Measurements from ENCODE around the gene RNF31.
A peak's percentile ranks its signal among the peaks of the same experiment; 100 is the strongest.

RNF31 gene

DNA sequence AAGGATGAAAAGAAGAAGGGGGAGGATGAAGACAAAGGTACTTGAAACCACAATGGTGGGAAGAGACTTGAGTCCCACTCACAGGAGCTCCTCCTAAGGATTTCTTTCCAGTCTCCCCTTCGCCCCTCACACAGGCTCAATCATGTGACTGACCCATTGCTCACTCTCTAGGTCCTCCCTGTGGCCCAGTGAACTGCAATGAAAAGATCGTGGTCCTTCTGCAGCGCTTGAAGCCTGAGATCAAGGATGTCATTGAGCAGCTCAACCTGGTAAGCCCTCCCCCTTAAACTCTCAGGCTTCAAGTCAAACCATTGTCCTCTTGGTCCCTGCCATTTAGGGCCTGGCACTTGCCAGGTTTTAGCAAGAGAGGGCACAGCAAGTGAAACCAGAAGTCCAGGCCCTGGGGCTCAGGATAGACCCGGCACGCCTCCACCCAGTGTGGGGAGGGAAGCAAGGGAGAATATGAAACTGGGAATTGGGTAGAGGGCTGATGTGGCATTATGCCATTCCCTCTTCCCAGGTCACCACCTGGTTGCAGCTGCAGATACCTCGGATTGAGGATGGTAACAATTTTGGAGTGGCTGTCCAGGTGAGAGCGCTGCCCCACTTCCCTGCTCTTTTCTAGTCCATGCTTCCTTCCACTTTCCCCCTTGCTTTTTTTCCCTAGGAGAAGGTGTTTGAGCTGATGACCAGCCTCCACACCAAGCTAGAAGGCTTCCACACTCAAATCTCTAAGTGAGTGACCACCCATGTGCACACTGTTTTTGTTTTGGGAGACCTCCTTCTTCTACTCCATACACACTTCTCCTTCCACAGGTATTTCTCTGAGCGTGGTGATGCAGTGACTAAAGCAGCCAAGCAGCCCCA is 9.5 kb upstream of the RNF31 start:
- DNase-seq: no peak

DNA sequence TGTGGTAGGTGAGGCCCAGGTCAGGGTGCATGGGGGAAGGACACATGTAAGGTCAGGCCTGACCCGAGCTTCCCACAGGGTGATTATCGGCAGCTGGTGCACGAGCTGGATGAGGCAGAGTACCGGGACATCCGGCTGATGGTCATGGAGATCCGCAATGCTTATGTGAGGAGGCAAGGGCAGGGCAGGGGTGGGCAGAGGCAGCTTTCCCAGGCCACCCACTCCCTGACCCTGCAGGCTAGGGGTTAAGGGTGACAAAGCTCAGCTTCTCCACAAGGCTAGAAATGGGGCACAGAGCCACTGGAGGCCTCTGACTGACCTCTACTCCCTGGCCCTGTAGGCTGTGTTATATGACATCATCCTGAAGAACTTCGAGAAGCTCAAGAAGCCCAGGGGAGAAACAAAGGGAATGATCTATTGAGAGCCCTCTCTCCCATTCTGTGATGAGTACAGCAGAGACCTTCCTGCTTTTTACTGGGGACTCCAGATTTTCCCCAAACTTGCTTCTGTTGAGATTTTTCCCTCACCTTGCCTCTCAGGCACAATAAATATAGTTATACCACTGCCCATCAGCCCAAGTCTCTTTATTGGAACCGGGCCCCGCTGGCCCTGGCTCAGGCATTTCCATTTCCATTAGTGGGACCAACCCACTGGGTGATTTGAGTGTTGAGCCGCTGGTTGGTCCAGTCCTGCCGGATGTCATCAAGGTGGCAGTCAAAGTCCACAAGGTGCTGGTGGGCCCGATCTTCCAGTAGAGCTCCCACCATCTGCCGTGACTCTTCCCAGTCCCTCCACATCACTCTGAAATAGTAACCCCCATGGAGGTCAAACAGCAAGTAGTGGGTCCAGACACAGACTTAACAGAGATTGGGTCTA is 8.7 kb upstream of the RNF31 start:
- no peak for DNase-seq

DNA sequence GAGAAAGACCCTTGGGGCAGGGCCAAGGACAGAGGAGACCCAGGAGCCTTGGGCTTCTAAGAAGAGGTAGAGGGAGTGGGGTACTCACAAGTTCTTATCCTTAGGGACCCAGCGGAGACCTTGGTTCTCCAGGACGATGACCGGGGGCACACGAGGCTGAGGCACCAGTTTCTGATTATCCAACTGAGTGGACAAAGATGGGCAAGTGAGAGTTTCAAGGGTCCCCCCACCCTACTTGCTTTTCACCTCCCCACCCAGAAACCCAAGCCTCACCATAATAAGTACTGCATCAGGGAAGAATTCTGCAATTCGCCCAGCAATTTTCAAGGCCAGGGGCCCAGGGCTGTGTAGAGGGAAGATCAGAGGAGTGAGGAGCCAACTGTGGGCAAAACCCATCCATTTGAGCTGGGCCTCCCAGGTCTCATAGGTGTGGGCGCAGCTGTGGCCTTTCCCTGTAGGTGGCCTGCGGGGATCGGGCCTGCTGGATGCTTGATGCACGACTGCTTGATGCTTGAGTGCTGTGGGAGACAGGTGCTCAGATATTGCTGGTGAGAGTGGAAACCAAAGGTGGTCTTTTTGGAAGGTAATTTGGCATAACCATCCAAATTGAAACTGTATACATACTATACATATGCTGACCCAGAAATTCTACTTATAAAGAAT is 7.9 kb upstream of the RNF31 start:
- DNase-seq: no peak

- peak; percentile 99 for DNase-seq
Measured at GRCh38 chr14:24141097-24141880, 6.0 kb upstream of the RNF31 start, which contains the start of gene EMC9. TSS of gene EMC9 (minus strand) at chr14:24141591. CDS start at chr14:24141304, 287 bp downstream.

DNA sequence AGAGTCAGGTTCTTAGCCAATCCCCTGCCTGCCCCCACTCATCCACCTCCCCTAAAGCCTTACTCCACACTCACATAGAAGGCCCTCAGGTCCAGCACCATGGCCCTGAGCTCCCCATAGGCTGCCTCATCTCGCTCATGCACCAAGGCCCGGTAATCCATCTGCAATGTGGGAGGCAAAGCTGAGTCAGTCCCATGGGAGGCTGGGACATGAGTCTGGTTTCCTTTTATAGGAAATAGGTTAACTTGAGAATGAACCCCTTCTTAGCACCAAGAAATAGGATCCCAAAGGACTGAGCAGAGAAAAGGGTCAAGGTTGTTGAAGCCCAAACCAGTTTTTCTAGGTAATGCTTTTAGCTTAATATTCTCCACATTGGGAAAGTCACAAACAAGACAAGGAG is 3.8 kb upstream of the RNF31 start:
- peak; percentile 82 for DNase-seq

- no peak for DNase-seq
Measured at GRCh38 chr14:24144451-24144850, 2.8 kb upstream of the RNF31 start.

DNA sequence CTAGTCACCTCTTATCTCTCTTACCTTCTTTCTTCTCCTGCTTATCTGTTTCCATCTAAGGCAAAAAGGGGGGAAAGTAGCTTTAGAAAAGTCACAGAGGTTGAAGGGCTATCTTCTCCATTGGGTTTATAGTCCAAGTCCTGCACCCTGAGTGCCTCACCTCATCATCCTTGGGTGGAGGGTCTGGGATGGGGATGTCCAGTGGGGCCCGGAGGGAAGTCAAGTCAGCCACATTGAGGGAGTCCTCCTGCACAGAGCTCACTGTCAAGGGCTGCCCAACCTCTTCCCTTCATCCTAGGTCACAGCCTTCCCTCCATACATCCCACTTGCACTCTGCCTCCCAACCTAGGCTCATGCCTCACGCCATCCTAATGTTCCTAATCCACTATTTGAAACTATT is 2.1 kb upstream of the RNF31 start:
- DNase-seq: no peak

DNA sequence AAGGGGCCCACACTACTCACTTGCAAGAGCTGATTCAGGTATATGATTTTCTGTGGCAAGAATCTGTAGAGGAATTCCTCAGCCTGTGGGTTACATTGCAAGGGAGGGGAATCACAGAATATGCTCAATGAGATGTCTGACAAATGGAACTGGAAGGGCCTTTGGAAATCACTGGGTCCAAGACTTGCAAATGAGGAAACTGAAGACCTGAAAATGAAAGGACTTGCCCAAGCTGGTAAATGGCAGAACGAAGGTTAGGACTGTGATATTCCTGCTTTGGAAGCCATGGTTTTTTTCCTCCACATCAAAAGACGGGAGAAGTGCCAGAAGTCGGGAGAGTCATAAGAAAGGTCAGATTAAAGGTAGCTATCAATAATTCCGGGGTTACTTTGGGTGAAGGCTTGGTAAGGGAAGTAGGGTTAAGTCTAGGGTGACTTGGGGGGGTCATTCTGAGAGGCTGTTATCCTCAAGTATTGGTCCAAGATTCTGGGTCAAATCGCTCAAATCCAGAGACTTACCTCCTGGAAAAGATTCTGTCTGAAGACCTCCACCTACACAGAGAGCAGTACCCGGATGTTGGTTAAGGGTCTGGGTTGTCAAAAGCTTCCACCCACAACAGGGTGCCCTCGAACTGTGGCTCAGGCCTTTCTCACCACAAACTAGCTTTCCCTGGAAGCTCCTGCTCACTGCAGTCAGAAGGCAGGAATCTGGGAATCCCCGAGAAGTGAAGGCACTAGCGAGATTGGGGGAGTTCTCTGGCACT is 1.4 kb upstream of the RNF31 start:
- DNase-seq: no peak

DNA sequence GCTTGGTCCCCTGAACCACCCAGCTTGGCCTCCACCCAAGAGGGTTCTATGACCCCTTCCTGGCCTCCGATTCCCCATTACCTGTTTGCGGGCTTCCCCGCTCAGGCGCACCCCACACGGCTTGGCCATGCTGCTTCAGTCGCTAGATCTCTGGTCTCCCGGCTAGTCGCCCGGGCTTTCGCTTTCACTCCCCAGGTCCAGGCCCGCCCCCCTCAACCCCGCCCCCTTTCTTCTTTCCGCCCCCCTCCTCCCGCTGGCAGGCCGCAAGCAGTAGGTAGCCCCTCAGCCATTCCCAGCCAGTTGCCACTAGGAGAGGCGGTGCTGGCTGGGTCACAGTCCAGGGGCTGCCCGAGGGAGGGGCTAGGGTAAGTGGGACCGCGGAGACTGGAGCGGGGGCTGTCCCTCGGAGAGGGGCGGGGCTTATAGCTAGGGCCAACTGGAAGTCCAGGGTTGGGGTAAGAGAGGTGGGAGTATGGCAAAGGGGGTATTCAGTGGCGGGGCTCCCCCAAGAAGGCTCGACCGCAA is 783 bp upstream of the RNF31 start, which contains the start of gene PSME2:
PSME2 (minus strand) TSS at position 158 of the 525 bp plus-strand sequence; CDS start at position 129, 29 bp downstream.
- DNase-seq: peak; percentile 99

DNA sequence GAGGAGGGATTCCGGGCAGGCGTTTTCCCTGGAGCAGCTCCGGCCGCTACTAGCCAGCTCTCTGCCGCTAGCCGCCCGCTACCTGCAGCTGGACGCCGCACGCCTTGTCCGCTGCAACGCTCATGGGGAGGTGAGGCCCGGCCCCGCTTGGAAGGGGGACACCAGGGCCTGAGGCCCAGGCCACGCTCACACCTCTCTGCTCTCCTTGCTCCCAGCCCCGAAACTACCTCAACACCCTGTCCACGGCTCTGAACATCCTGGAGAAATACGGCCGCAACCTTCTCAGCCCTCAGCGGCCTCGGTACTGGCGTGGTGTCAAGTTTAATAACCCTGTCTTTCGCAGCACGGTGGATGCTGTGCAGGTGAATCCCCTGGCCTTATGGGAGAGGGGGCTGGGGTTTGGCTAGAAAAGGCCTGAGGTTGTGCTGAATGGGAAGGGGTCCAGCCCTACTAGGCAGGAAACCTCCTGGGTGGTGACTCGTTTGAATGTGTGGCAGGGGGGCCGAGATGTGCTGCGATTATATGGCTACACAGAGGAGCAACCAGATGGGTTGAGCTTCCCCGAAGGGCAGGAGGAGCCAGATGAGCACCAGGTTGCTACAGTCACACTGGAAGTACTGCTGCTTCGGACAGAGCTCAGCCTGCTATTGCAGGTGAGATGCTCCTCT is 597 bp downstream of the RNF31 start:
- DNase-seq: no peak

- no peak for DNase-seq
Measured at GRCh38 chr14:24149302-24149969, 2.1 kb downstream of the RNF31 start.

- no peak for DNase-seq
Measured at GRCh38 chr14:24150061-24150460, 2.8 kb downstream of the RNF31 start.

- DNase-seq: no peak
Measured at GRCh38 chr14:24150567-24150966, 3.3 kb downstream of the RNF31 start.

DNA sequence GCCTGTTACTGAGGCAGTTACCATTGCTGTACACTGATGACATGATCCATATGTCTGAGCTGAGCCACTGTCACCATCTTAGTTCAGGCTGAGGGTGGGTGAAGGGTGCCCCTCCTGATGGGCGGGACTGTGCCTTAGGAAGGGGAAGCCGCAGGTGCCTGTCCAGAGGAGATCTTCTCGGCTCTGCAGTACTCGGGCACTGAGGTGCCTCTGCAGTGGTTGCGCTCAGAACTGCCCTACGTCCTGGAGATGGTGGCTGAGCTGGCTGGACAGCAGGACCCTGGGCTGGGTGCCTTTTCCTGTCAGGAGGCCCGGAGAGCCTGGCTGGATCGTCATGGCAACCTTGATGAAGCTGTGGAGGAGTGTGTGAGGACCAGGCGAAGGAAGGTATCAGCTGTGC is 3.7 kb downstream of the RNF31 start:
- no peak for DNase-seq

DNA sequence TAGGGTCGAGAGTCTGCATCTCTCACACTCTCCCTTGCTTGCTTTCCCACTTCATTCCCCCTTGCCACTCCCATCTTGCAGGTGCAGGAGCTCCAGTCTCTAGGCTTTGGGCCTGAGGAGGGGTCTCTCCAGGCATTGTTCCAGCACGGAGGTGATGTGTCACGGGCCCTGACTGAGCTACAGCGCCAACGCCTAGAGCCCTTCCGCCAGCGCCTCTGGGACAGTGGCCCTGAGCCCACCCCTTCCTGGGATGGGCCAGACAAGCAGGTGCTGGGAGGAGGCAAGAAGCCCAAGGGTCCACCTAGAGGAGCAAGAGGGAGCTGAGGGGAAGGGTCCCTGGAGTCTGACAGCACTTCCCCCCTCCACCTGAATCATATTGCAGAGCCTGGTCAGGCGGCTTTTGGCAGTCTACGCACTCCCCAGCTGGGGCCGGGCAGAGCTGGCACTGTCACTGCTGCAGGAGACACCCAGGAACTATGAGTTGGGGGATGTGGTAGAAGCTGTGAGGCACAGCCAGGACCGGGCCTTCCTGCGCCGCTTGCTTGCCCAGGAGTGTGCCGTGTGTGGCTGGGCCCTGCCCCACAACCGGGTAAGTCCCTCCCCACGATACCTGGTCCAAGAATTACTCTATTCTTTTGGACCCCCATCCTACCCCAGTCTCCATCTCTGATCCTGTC is 4.2 kb downstream of the RNF31 start:
- DNase-seq: no peak

DNA sequence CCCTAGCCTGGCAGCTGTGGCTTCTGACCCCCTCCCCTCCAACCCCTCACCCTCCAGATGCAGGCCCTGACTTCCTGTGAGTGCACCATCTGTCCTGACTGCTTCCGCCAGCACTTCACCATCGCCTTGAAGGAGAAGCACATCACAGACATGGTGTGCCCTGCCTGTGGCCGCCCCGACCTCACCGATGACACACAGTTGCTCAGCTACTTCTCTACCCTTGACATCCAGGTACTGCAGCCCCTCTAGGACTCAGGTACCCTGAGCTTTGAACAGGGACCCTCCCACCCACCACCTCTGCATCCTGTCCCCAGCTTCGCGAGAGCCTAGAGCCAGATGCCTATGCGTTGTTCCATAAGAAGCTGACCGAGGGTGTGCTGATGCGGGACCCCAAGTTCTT is 7.8 kb downstream of the RNF31 start:
- DNase-seq: no peak

DNA sequence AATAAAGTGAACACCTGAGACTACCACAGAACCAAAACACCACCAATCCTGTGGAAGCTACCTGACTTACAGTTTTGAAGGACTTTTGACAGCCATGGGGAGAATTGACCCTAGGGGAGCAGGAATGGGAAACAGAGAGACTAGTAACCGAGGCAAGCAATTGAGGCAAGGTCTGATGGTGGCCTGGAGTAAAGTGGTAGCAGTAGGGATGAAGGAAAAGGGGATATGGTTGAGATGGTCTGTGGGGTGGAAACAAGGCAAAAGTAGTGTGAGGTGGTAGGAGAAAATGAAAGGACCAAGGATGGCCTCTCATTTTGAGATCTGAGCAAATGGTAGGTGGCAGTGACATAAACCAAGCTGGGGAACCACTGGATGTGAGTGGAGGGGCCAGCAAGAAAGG is 9.5 kb downstream of the RNF31 start:
- no peak for DNase-seq

- DNase-seq: no peak
Measured at GRCh38 chr14:24157331-24157730, 10.0 kb downstream of the RNF31 start.

Measured in fibroblast of skin of scalp (primary cell).